Left ventricle myocardium superior (tissue), 1 donor: Measurements from ENCODE around the gene RARS2. TPM values are rescaled to one million over a fixed set of nuclear protein-coding genes. Genes with fewer than 3 reads are reported as not detected.

Source experiments
- ATAC-seq: fragments of 200-7000 bp; cut with Tn5 transposase; one replicate; pipeline ENCODE4 v1.9.1; 2020; ENCODE audit warnings: mild to moderate bottlenecking, moderate library complexity
- DNase-seq: peaks from one replicate; pipeline ENCODE4 v3.0.0-alpha.2; 2020
- intact Hi-C: fragments of 100-400 bp; cut with micrococcal nuclease; formaldehyde crosslinking; loops from one replicate; pipeline ENCODE4 v1.11.0; 2022
- total RNA-seq: library from RNA; stranded (reverse); fragmentation: NEBNext Ultra II Directional; extraction: Animal tissue kit (Norgen Biotek cat#: 25700); gene quantifications from one replicate; pipeline ENCODE4 v1.2.1, GENCODE V29; 2021
- donor health status: DM: no; HTN: yes; CAD: no; lungs with severe emphysema.

RARS2 gene
- total RNA-seq, 1 donor from 2014 or later: 19.2 TPM

DNA sequence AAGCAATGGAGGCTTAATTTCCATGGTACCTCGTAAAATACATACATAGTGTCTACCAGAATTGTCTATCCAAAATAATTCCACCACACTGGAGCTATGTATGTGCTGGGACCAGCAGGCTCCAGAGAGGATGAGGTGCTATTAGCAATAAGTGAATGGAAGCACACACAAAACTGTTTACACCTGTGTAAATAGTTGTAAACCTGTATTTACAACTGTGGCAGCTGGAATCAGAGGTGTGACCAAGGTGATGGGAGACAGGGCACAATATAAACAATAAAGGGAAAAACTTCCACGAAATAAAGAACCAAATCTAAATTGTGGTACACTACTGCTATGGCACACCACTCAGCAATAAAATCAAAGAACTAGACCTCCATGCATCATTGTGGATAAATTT lies 14.4 kb downstream of the RARS2 start:
- ATAC-seq (no peak), DNase-seq (no peak)
- intact Hi-C loops: no loop called here

GRCh38 chr6:87574237-87574804 lies 15.5 kb downstream of the RARS2 start:
- ATAC-seq: peak; percentile 79
- intact Hi-C loops: no loop called here
- no peak for DNase-seq

DNA sequence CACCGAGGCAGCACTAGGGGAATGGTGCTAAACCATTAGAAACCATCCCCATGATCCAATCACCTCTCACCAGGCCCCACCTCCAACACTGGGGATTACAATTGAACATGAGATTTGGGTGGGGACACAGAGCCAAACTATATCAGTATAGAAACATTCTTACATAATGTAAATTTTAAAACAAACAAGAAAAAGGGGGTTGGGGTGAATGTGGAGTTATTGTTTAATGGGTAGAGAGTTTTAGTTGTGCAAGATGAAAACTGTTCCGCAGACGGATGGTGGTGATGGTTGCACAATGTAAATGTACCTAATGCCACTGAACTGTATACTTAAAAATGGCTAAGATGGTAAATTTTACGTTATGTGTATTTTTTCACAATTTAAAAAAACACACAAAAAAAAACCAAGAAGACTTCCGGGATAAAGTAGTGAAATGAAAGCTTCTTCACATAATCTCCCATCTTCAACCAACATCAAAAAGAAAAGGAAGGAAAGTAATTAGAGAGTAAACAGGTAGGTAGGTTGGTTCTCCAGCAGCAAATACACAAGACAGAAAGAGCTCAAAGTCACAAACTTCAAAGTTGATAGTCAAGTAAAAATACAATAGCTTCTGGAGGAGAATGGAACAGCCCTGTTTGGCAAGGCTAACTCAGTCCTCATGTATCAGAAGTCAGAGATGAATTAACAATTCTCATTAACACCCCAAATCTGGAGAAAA lies 16.3 kb downstream of the RARS2 start:
- intact Hi-C loops: no loop called here
- DNase-seq (no peak), ATAC-seq (no peak)

GRCh38 chr6:87572883-87573282 lies 16.9 kb downstream of the RARS2 start:
- DNase-seq: no peak
- intact Hi-C loops: no loop called here
- ATAC-seq: no peak

DNA sequence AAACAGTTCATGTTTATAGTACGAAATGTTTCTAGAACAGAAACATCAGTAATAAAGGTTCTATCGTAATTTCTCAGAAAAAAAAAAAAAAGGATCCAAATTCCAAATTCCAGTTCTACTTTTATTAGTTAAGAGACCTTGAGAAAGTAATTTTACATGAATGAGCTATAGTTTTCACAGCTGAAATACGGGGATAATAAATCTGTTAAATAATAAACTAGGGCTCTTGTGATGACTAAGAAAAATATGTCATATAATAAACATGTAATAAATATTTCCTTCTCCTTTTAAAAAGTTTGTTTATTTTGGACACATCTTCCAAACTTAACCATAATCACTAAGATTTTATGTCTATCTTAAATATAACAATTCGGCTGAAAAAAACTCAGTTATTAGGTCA lies 17.8 kb downstream of the RARS2 start:
- intact Hi-C loops: no loop called here
- ATAC-seq: no peak
- no peak for DNase-seq

- DNase-seq (no peak), ATAC-seq (no peak)
- intact Hi-C loops: no loop called here
Observed at GRCh38 chr6:87561017-87561416, 28.8 kb downstream of the RARS2 start.

GRCh38 chr6:87558446-87558845 lies 31.3 kb downstream of the RARS2 start:
- intact Hi-C loops: no loop called here
- DNase-seq (no peak), ATAC-seq (no peak)

DNA sequence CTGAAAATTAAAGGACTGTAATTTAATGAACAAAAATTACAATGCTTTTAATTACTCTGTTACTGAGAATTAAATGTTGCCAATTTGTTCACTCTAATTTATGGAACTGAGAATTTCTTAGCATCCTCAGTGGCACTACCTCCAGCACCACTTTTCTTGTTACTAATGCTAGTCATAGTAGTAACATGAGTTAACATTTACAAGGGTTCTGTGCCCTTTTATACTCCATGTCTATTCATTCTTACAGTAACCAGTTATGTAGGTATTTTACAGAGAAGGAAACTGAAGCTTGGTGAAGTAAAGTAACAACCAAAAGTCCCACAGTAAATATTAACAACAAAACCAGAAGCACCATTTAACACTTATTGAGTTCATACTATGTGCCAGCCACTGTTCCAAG lies 34.3 kb downstream of the RARS2 start:
- ATAC-seq: no peak
- intact Hi-C loops: no loop called here
- DNase-seq: no peak

DNA sequence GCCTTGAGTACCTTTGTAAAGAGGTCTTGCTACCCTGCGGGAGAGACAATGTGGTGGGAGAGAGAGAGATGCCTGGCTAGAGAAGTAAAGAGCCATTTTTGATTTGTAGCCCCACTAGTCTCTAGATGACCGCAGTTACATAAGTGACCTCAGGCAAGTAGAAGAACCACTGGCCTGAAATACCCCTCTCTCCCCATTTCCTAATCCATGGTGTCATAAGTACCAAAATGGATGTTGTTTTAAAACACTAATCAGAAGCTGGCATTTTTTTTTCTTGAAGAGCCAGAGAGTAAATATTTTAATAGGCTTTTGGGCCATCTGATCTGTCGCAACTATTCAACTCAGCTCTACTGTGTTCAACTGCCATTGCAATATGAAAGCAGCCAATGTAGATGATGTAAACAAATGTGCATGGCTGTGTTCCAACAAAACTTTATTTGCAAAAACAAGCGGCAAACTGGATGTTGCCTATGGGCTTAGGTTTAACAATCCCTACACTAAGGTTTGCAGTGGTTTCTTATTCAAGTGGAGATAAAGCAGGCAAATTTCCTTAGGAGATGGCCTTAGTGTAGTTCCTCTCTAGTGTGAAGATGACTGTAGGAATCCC lies 36.5 kb downstream of the RARS2 start:
- intact Hi-C loops: no loop called here
- DNase-seq (no peak), ATAC-seq (no peak)

- intact Hi-C loops: no loop called here
- ATAC-seq: no peak
- DNase-seq: no peak
Observed at GRCh38 chr6:87551799-87552198, 38.0 kb downstream of the RARS2 start.

GRCh38 chr6:87544474-87544735 lies 45.4 kb downstream of the RARS2 start:
- no peak for DNase-seq
- no peak for ATAC-seq
- intact Hi-C loops: no loop called here

DNA sequence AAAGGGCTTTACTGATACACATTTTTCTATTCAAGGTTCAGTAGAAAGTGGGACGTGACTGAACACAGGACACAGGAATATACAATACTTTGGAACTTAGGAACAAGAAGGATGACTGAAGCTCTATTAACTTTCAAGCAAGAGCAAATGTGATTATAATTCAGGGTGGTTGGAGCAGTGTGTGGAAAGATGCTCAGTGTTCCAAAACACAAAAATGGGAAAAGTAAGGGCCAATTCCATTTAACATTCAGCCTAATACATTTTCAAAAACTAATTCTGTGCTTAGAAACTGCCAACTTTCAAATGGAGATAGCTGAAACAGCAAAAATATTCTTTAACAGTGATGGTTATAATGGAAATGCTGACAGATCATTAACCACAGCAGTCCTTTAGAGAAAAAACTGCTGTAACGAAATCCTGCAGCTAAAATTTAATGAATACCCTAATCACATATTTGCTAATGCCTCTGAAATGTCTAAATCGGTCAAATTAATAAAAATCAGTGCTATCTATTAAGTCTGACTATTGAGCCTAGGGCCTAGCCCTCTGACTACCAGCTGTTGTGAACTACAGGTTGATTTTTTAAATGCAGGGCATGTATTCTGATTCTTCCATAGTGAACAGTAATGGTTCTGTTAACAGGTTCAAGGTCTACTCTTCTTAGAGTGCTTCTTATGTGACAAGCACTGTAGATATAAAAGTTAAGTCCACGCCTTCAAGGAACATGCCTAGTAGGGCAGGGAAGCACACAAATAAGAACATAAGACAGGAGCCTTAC lies 45.9 kb downstream of the RARS2 start:
- intact Hi-C loops: no loop called here
- DNase-seq (no peak), ATAC-seq (no peak)

- DNase-seq: no peak
- intact Hi-C loops: no loop called here
- peak; percentile 41 for ATAC-seq
Observed at GRCh38 chr6:87541744-87542143, 48.0 kb downstream of the RARS2 start.

DNA sequence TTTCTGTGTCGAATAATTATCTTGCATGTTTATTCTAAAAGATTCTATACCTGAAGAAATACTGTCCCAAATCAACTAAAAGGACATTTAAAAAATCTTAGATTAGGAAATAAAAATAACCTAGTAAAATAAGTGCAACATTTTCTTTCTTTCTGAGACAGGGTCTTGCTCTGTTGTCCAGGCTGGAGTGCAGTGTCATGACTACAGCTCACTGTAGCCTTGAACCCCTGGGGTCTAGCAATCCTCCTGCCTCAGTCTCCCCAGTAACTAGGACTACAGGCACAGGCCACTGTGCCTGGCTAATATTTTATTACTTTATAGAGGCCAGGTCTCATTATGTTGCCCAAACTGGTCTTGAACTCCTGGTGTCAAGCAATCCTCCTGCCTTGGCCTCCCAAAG lies 48.7 kb downstream of the RARS2 start:
- ATAC-seq (no peak), DNase-seq (no peak)
- intact Hi-C loops: no loop called here

- DNase-seq (no peak), ATAC-seq (peak; percentile 70)
- intact Hi-C loops: no loop called here
Observed at GRCh38 chr6:87540539-87540938, 49.2 kb downstream of the RARS2 start.

DNA sequence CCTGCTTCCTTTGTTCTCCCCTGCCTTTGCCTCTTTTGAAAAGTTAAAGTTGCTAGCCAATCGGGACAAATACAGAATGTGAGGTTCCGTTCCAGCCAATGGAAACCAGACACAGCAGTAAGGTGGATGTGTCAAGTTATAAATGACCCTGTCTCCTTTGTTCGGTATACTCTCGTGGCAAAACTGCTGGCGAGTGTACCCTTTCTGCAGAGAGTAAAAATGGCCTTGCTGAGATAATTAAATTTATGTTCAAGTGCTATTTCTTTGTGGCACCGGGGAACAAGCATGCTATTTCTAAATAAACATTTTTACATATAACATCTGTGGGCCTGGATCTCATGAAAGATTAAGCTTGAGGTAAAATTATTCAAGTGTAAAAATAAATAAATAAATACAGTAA lies 50.2 kb downstream of the RARS2 start:
- no peak for DNase-seq
- no peak for ATAC-seq
- intact Hi-C loops: no loop called here

GRCh38 chr6:87538510-87539260 lies 51.1 kb downstream of the RARS2 start:
- no peak for ATAC-seq
- intact Hi-C loops: no loop called here
- DNase-seq: no peak

DNA sequence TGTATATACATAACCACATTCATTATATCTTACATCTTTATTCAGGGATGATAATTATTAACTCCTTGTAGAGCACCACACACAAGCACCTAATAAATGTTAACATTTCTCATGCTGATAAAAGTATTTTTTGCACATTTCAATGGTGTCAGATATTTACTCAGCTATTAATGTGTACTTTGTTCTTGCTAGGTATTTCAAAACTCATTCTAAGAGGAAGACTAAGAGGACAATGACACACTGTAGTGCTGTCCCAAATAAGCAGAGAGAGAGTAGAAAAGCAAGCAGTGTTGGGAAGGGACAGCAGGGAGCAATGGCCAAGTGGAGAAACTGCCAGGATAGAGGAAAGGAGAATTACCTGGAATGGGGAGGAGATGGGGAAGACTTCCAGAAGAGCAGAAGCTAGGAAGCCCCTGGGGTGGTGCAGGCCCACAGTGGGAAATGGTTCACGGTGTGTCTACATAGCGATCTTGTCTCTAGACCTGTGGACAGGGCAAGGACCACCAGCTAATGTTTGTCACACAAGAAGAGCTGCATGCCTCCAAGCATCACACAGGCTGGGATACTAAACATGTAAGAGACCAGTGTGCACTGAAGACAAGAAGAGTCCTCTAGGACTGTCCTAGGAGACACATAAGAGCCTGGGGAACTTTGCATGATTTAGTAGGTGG lies 55.3 kb downstream of the RARS2 start:
- no peak for ATAC-seq
- intact Hi-C loops: no loop called here
- DNase-seq: no peak

GRCh38 chr6:87529221-87529620 lies 60.6 kb downstream of the RARS2 start:
- no peak for DNase-seq
- intact Hi-C loops: no loop called here
- no peak for ATAC-seq
